K562 (cell line): Measurements from ENCODE around the gene CTIF. TPM values are rescaled to one million over a fixed set of nuclear protein-coding genes. Genes with fewer than 3 reads are reported as not detected.

Experiments
- ATAC-seq: fragments of 200-7000 bp; cut with Tn5 transposase; 3 replicates; pipeline ENCODE4 v1.9.1; 2020; ENCODE audit warnings: moderate library complexity
- BruUV-seq: library from RNA; stranded (reverse); fragments of 400-500 nt; replicated peaks from 2 replicates; lab custom pipeline; 2021; lab: Mats Ljungman, UMichigan
- CTCF ChIA-PET: fragments of 300-600 bp; formaldehyde crosslinking; extraction: SDS; loops from one replicate; lab custom pipeline; 2021; ENCODE audit warnings: low intra/inter-chr PET ratio; lab: Yijun Ruan, JAX
- POLR2A ChIA-PET: fragments of 300-600, 350-650 bp; sonication (Branson Sonifier 250); formaldehyde crosslinking; extraction: SDS; loops from one replicate; lab custom pipeline; 2021; ENCODE audit warnings: antibody characterized with exemption, inconsistent platforms; lab: Yijun Ruan, JAX
- DNase-seq, 4 experiments: peaks; one replicate each; pipeline versions ENCODE4 v3.0.0 to v3.0.0-alpha.2; 2011 to 2018; ENCODE audit warnings: low spot score in 3 of 4, mixed read lengths in 3 of 4; ENCODE audit errors: extremely low read depth in 1 of 4
- FAIRE-seq: peaks from 2 replicates; lab custom pipeline; 2011; peaks lifted over from hg19 to GRCh38; lab: Jason Lieb, UNC
- H2AFZ ChIP-seq: 2 replicates; pipeline ENCODE4 v1.6.0; 2011; ENCODE audit warnings: low read depth, low read length, control low read depth, inconsistent platforms
- H3K27ac ChIP-seq: fragments of 200-600 bp; 3 replicates; pipeline ENCODE4 v1.8.0; 2011; ENCODE audit warnings: low read depth, mild to moderate bottlenecking, control low read depth, inconsistent platforms, low read length, moderate library complexity, mixed read lengths; ENCODE audit errors: extremely low read depth
- H3K27me3 ChIP-seq, 2 experiments: fragments of 300-600 bp in 1 of 2; 2 replicates in 1 of 2; 3 replicates in 1 of 2; pipeline versions ENCODE4 v1.6.0 to v1.8.0; 2011; ENCODE audit warnings: inconsistent platforms in 2 of 2, low read length in 2 of 2, mild to moderate bottlenecking in 1 of 2, mixed read lengths in 1 of 2, moderate library complexity in 1 of 2; ENCODE audit not compliant: control insufficient read depth in 2 of 2, insufficient read depth in 2 of 2
- H3K36me3 ChIP-seq: fragments of 300-600 bp; 3 replicates; pipeline ENCODE4 v1.8.0; 2011; ENCODE audit warnings: mild to moderate bottlenecking, low read length, inconsistent platforms; ENCODE audit not compliant: control insufficient read depth, insufficient read depth
- H3K4me1 ChIP-seq, 2 experiments: fragments of 200-600 bp in 1 of 2; replicated peaks in 1 of 2; 2 replicates in 1 of 2; 3 replicates in 1 of 2; pipeline versions ENCODE4 v1.5.1 to v1.8.0; 2011; ENCODE audit warnings: inconsistent platforms in 2 of 2, low read length in 2 of 2, mild to moderate bottlenecking in 1 of 2, mixed read lengths in 1 of 2, moderate library complexity in 1 of 2; ENCODE audit not compliant: control insufficient read depth in 2 of 2, insufficient read depth in 2 of 2
- H3K4me2 ChIP-seq: 2 replicates; pipeline ENCODE4 v1.6.1; 2011; ENCODE audit warnings: low read length, control low read depth, inconsistent platforms, mixed read lengths; ENCODE audit not compliant: insufficient read depth
- H3K4me3 ChIP-seq: fragments of 200-600 bp; sonication (generic), shearing (Covaris generic); 2 replicates; pipeline ENCODE4 v1.5.1; 2016; ENCODE audit warnings: control low read depth, inconsistent platforms
- H3K79me2 ChIP-seq: fragments of 200-600 bp; 3 replicates; pipeline ENCODE4 v1.8.0; 2011; ENCODE audit warnings: low read length, inconsistent platforms; ENCODE audit not compliant: control insufficient read depth, insufficient read depth
- H3K9ac ChIP-seq, 2 experiments: 2 replicates each; pipeline versions ENCODE4 v1.6.0 to v1.6.1; 2011; ENCODE audit warnings: low read depth in 2 of 2, low read length in 2 of 2, control low read depth in 1 of 2, inconsistent platforms in 1 of 2, mild to moderate bottlenecking in 1 of 2, mixed read lengths in 1 of 2; ENCODE audit not compliant: insufficient read depth in 1 of 2
- H3K9me1 ChIP-seq: one replicate; pipeline ENCODE4 v1.6.0; 2011; ENCODE audit warnings: inconsistent platforms, mild to moderate bottlenecking, low read length, moderate library complexity; ENCODE audit not compliant: control insufficient read depth, insufficient read depth
- H3K9me3 ChIP-seq: replicated peaks from 2 replicates; pipeline ENCODE4 v1.5.1; 2011; ENCODE audit warnings: low read depth, low read length, inconsistent platforms; ENCODE audit not compliant: control insufficient read depth, insufficient read depth
- H4K20me1 ChIP-seq: replicated peaks from 2 replicates; pipeline ENCODE4 v1.6.1; 2011; ENCODE audit warnings: low read length, inconsistent platforms, mixed read lengths; ENCODE audit not compliant: control insufficient read depth, insufficient read depth
- ATF7 ChIP-seq: fragments of 450-650 bp; IDR thresholded peaks from 2 replicates; pipeline ENCODE4 v1.7.1; 2014; ENCODE audit warnings: mild to moderate bottlenecking, moderate library complexity
- CBFA2T2 ChIP-seq: fragments of 450-650 bp; conservative IDR thresholded peaks from 2 replicates; pipeline ENCODE4 v1.6.1; 2017; ENCODE audit warnings: mild to moderate bottlenecking
- FIP1L1 ChIP-seq: fragments of 200-400 bp; formaldehyde crosslinking; IDR thresholded peaks from 2 replicates; pipeline ENCODE4 v1.6.1; 2018; ENCODE audit warnings: mild to moderate bottlenecking, low read depth, low read length; ENCODE audit not compliant: poor library complexity, severe bottlenecking
- HLTF ChIP-seq: fragments of 450-650 bp; IDR thresholded peaks from 2 replicates; pipeline ENCODE4 v1.6.1; 2016
- HOMEZ ChIP-seq: fragments of 250-450 bp; sonication (Bioruptor Pico); IDR thresholded peaks from 2 replicates; pipeline ENCODE4 v1.4.0; 2020; ENCODE audit warnings: mild to moderate bottlenecking, moderate library complexity
- PKNOX1 ChIP-seq: fragments of 450-650 bp; IDR thresholded peaks from 2 replicates; pipeline ENCODE4 v1.6.1; 2016
- SAP30 ChIP-seq: fragments of 200-600 bp; sonication (generic); IDR thresholded peaks from 2 replicates; pipeline ENCODE4 v1.6.1; 2012; ENCODE audit warnings: borderline replicate concordance, low read depth, mild to moderate bottlenecking, moderate library complexity, low read length, control low read depth, inconsistent platforms; ENCODE audit not compliant: insufficient read depth, poor library complexity, severe bottlenecking
- STAT5B ChIP-seq: fragments of 250-450 bp; sonication (Bioruptor Pico); IDR thresholded peaks from 2 replicates; pipeline ENCODE4 v1.8.0; 2021; ENCODE audit warnings: mild to moderate bottlenecking, inconsistent platforms
- TEAD4 ChIP-seq, 2 experiments: sonication (generic) in 1 of 2; formaldehyde crosslinking in 1 of 2; IDR thresholded peaks; 2 replicates each; pipeline versions ENCODE4 v1.6.1 to v1.8.0; 2012 to 2022; ENCODE audit warnings: borderline replicate concordance in 1 of 2, inconsistent platforms in 1 of 2, low read length in 1 of 2, mild to moderate bottlenecking in 1 of 2, missing genetic modification reagents in 1 of 2
- ZNF24 ChIP-seq: fragments of 450-650 bp; IDR thresholded peaks from 2 replicates; pipeline ENCODE4 v1.6.1; 2016
- ZNF79 ChIP-seq: fragments of 250-450 bp; sonication (Bioruptor Pico); IDR thresholded peaks from 2 replicates; pipeline ENCODE4 v1.4.0; 2020; ENCODE audit warnings: low read depth, mild to moderate bottlenecking, moderate library complexity
- WGBS: fragments of 100-300 bp; shearing (Covaris generic); methylation state at CpG from one replicate; pipeline ENCODE4 v1.1.6; 2016; ENCODE audit warnings: low coverage, mixed read lengths; ENCODE audit not compliant: insufficient coverage; ENCODE audit errors: missing lambda C conversion rate; 5-methylcytosine and 5-hydroxymethylcytosine counted together
- in situ Hi-C: fragments of 300-500 bp; cut with MboI; formaldehyde crosslinking; loops from 4 replicates; pipeline ENCODE4 v1.15.0; 2018; ENCODE audit warnings: inconsistent platforms, mixed read lengths
- intact Hi-C: fragments of 100-400 bp; cut with micrococcal nuclease; formaldehyde crosslinking; loops from 2 replicates; pipeline ENCODE4 v1.14.2; 2022
- polyA plus RNA-seq, 8 experiments: library from polyadenylated mRNA; depleted of rRNA in 4 of 8; stranded (reverse) in 5 of 8; unstranded in 3 of 8; fragments of >200 nt; fragmentation: Nextera tagmentation in 2 of 8; fragmentation: Illumina TruSeq in 1 of 8; extraction: Ambion mirVana in 2 of 8; extraction: Trizol in 1 of 8; gene quantifications; 2 replicates each; pipeline versions ENCODE4 v1.2.1 to v1.2.3, GENCODE V29; 2011 to 2014; ENCODE audit warnings: inconsistent platforms in 1 of 8, missing spikeins in 1 of 8
- total RNA-seq, 7 experiments: library from RNA; depleted of rRNA in 6 of 7; stranded (reverse); fragments of >200 nt in 6 of 7; fragmentation: Illumina TruSeq in 2 of 7; extraction: Trizol in 2 of 7; gene quantifications; 2 replicates each; pipeline versions ENCODE4 v1.2.1 to v1.2.3, GENCODE V29; 2011 to 2021; ENCODE audit warnings: low replicate concordance in 1 of 7

CTIF gene
- total and polyA plus RNA-seq, 9 of the 15 experiments (the other 6 are each of a cell fraction or from before 2014, with no cell fraction given) = 0.17 to 11.5 (median 2.2) TPM

GRCh38 chr18:48769006-48769636 is 230.3 kb downstream of the CTIF start:
- Histone ChIP-seq H3K27ac (no peak overlapping the region), H3K36me3 (no peaks in the 10 kb centered on the region), H3K27me3 (no peaks in the 10 kb centered on the region), H4K20me1 (no peaks in the 10 kb centered on the region; the same call in 1 of the 2 replicates), H3K79me2 (no peaks in the 10 kb centered on the region), H3K4me2 (no peak overlapping the region), H3K9me3 (no peaks in the 10 kb centered on the region), H3K9me1 (no peaks in the 10 kb centered on the region), H3K4me3 (no peak overlapping the region), H2AFZ (no peak overlapping the region), H3K9ac (no peak overlapping the region), H3K4me1 (peaks cover 0 to 5% of the 10 kb centered on the region in 2 experiments; a peak in 2 of 5 replicates)
- intact Hi-C loops (no loop called here), in situ Hi-C loops (no loop called here)
- ATAC-seq (no peak), DNase-seq (no peak), FAIRE-seq (no peak)
- 52% methylated on average over 10 of the region's 10 CpGs for WGBS
- ChIA-PET CTCF (no interaction called here), POLR2A (interaction anchor here (0.8 kb wide), 1 partner anchor 22 kb away, joined by 3 read pairs; no protein-coding TSS in a partner anchor)
- no TSS peak for BruUV-seq
- TF ChIP-seq FIP1L1 = no peak
- no peak for TF ChIP-seq SAP30
- no peak for TF ChIP-seq CBFA2T2
- TF ChIP-seq ZNF79 (CRISPR knock-in tag) = no peak
- no peak for TF ChIP-seq HOMEZ (CRISPR knock-in tag)
- TF ChIP-seq PKNOX1 = no peak
- no peak for TF ChIP-seq STAT5B (CRISPR knock-in tag)
- TF ChIP-seq ATF7 = no peak
- TF ChIP-seq ZNF24 = no peak
- no peak for TF ChIP-seq TEAD4 (IDR thresholded peaks at IDR 0.05; ENCODE audit: low read length)
- no peak for TF ChIP-seq TEAD4 (CRISPR knock-in tag; IDR thresholded peaks at IDR 0.05; ENCODE audit: borderline replicate concordance)
- TF ChIP-seq HLTF = no peak
